H1 (cell line): Measurements from ENCODE around the gene PARP4. TPM values are rescaled to one million over a fixed set of nuclear protein-coding genes. Genes with fewer than 3 reads are reported as not detected.

Experiments
- CTCF ChIA-PET: fragments of 300-600 bp; sonication (Branson Sonifier 250); formaldehyde crosslinking; loops from one replicate; lab custom pipeline; 2021; ENCODE audit not compliant: partially characterized antibody; lab: Charles Lee
- POLR2A ChIA-PET: fragments of 300-600 bp; sonication (Branson Sonifier 250); formaldehyde crosslinking; loops from one replicate; lab custom pipeline; 2021; ENCODE audit warnings: inconsistent platforms; ENCODE audit not compliant: partially characterized antibody; lab: Charles Lee
- DNase-seq, 2 experiments: peaks; one replicate each; pipeline versions ENCODE4 v3.0.0 to v3.0.0-alpha.2; 2010 to 2022; ENCODE audit warnings: low spot score in 2 of 2, low read depth in 1 of 2, mixed read lengths in 1 of 2
- FAIRE-seq: peaks from 2 replicates; lab custom pipeline; 2011; peaks lifted over from hg19 to GRCh38; lab: Jason Lieb, UNC
- H2AFZ ChIP-seq: 2 replicates; pipeline ENCODE4 v1.8.1; 2012; ENCODE audit warnings: low read length, inconsistent platforms
- H2AK5ac ChIP-seq: 2 replicates; pipeline ENCODE4 v1.6.1; 2013; ENCODE audit warnings: low read depth, low read length
- H2BK120ac ChIP-seq: replicated peaks from 2 replicates; pipeline ENCODE3; 2013; ENCODE audit warnings: low read depth, low read length, inconsistent platforms
- H2BK12ac ChIP-seq: 2 replicates; pipeline ENCODE4 v1.6.1; 2013; ENCODE audit warnings: low read depth, low read length
- H2BK15ac ChIP-seq: 2 replicates; pipeline ENCODE4 v1.6.1; 2013; ENCODE audit warnings: low read length
- H2BK20ac ChIP-seq: 2 replicates; pipeline ENCODE4 v1.6.1; 2013; ENCODE audit warnings: low read length
- H2BK5ac ChIP-seq: 2 replicates; pipeline ENCODE4 v1.6.1; 2013; ENCODE audit warnings: low read depth, low read length
- H3K14ac ChIP-seq: 2 replicates; pipeline ENCODE4 v1.6.1; 2013; ENCODE audit warnings: inconsistent platforms; ENCODE audit not compliant: insufficient read length
- H3K18ac ChIP-seq: 2 replicates; pipeline ENCODE4 v1.6.1; 2013; ENCODE audit warnings: low read length; ENCODE audit errors: extremely low read depth
- H3K23ac ChIP-seq: 2 replicates; pipeline ENCODE4 v1.6.1; 2013; ENCODE audit warnings: inconsistent platforms; ENCODE audit not compliant: insufficient read length
- H3K23me2 ChIP-seq: 2 replicates; pipeline ENCODE4 v1.6.1; 2013; ENCODE audit warnings: low read depth, low read length
- H3K27ac ChIP-seq: 2 replicates; pipeline ENCODE4 v1.6.1; 2011; ENCODE audit warnings: low read depth, low read length, inconsistent platforms
- H3K27me3 ChIP-seq, 4 experiments: replicated peaks in 1 of 4; 1 replicate in 1 of 4; 2 replicates in 3 of 4; pipeline versions ENCODE4 v1.6.1 to v1.8.1; 2011 to 2013; ENCODE audit warnings: low read length in 3 of 4, mild to moderate bottlenecking in 3 of 4, inconsistent platforms in 2 of 4, mixed read lengths in 2 of 4, moderate library complexity in 1 of 4; ENCODE audit not compliant: control insufficient read depth in 3 of 4, insufficient read depth in 3 of 4; ENCODE audit errors: extremely low read depth in 1 of 4
- H3K36me3 ChIP-seq, 4 experiments: 2 replicates each; pipeline versions ENCODE4 v1.6.1 to v1.8.1; 2011 to 2013; ENCODE audit warnings: mild to moderate bottlenecking in 4 of 4, low read length in 3 of 4, moderate library complexity in 2 of 4, control low read depth in 1 of 4, inconsistent platforms in 1 of 4; ENCODE audit not compliant: insufficient read depth in 4 of 4, control insufficient read depth in 2 of 4
- H3K4ac ChIP-seq: replicated peaks from 2 replicates; pipeline ENCODE3; 2013; ENCODE audit warnings: low read length, low read depth, mixed read lengths, inconsistent platforms; ENCODE audit not compliant: insufficient read length
- H3K4me1 ChIP-seq, 4 experiments: replicated peaks in 1 of 4; 1 replicate in 1 of 4; 2 replicates in 3 of 4; pipeline versions ENCODE4 v1.6.1 to v1.8.1; 2011 to 2013; ENCODE audit warnings: low read length in 3 of 4, inconsistent platforms in 2 of 4, mixed read lengths in 1 of 4; ENCODE audit not compliant: insufficient read depth in 4 of 4, control insufficient read depth in 3 of 4
- H3K4me2 ChIP-seq, 2 experiments: 2 replicates each; pipeline versions ENCODE4 v1.6.1 to v1.8.1; 2011 to 2013; ENCODE audit warnings: low read depth in 2 of 2, low read length in 2 of 2, control low read depth in 1 of 2, inconsistent platforms in 1 of 2, mild to moderate bottlenecking in 1 of 2; ENCODE audit not compliant: insufficient read depth in 1 of 2
- H3K4me3 ChIP-seq, 4 experiments: fragments of 200-600, 300-600 bp in 1 of 4; sonication (generic), shearing (Covaris generic), sonication (Bioruptor Twin) in 1 of 4; 2 replicates each; pipeline versions ENCODE4 v1.5.1 to v1.8.1; 2011 to 2016; ENCODE audit warnings: low read length in 4 of 4, low read depth in 3 of 4, control low read depth in 2 of 4, inconsistent platforms in 2 of 4, mild to moderate bottlenecking in 2 of 4, mixed read lengths in 1 of 4, moderate library complexity in 1 of 4; ENCODE audit not compliant: insufficient read depth in 2 of 4; ENCODE audit errors: extremely low read depth in 1 of 4
- H3K56ac ChIP-seq: replicated peaks from 2 replicates; pipeline ENCODE3; 2013; ENCODE audit warnings: low read depth, mild to moderate bottlenecking, mixed read lengths, low read length, inconsistent platforms; ENCODE audit not compliant: insufficient read length
- H3K79me1 ChIP-seq: 2 replicates; pipeline ENCODE4 v1.6.1; 2013; ENCODE audit warnings: low read depth, low read length, control low read depth
- H3K79me2 ChIP-seq, 2 experiments: 2 replicates each; pipeline versions ENCODE4 v1.6.1 to v1.8.1; 2012 to 2013; ENCODE audit warnings: low read length in 2 of 2, mild to moderate bottlenecking in 2 of 2, inconsistent platforms in 1 of 2; ENCODE audit not compliant: insufficient read depth in 2 of 2, control insufficient read depth in 1 of 2
- H3K9ac ChIP-seq, 4 experiments: replicated peaks in 1 of 4; 1 replicate in 1 of 4; 2 replicates in 3 of 4; pipeline versions ENCODE4 v1.6.1 to v1.8.1; 2011 to 2013; ENCODE audit warnings: low read depth in 3 of 4, low read length in 3 of 4, control low read depth in 2 of 4, mild to moderate bottlenecking in 2 of 4, moderate library complexity in 2 of 4, inconsistent platforms in 1 of 4; ENCODE audit errors: extremely low read depth in 1 of 4
- H3K9me3 ChIP-seq, 2 experiments: 2 replicates each; pipeline versions ENCODE4 v1.6.1 to v1.8.1; 2012 to 2013; ENCODE audit warnings: mild to moderate bottlenecking in 2 of 2, moderate library complexity in 2 of 2, control low read depth in 1 of 2, inconsistent platforms in 1 of 2, low read depth in 1 of 2, low read length in 1 of 2, mixed read lengths in 1 of 2; ENCODE audit not compliant: insufficient read depth in 2 of 2
- H4K20me1 ChIP-seq, 2 experiments: replicated peaks in 1 of 2; 2 replicates each; pipeline versions ENCODE3 to v1.8.1; 2011 to 2013; ENCODE audit warnings: inconsistent platforms in 2 of 2, low read length in 2 of 2, mild to moderate bottlenecking in 1 of 2; ENCODE audit not compliant: insufficient read depth in 2 of 2, control insufficient read depth in 1 of 2
- H4K5ac ChIP-seq: 2 replicates; pipeline ENCODE4 v1.6.1; 2013; ENCODE audit warnings: low read length, low read depth, mixed read lengths, inconsistent platforms; ENCODE audit not compliant: insufficient read length
- H4K8ac ChIP-seq: 2 replicates; pipeline ENCODE4 v1.8.0; 2013; ENCODE audit warnings: mild to moderate bottlenecking, moderate library complexity, low read length, inconsistent platforms; ENCODE audit not compliant: insufficient read depth; ENCODE audit errors: extremely low read depth
- H4K91ac ChIP-seq: replicated peaks from 2 replicates; pipeline ENCODE3; 2013; ENCODE audit warnings: low read length, mixed read lengths, inconsistent platforms; ENCODE audit not compliant: insufficient read length
- POLR2A ChIP-seq, 2 experiments: IDR thresholded peaks; 1 replicate in 1 of 2; 2 replicates in 1 of 2; pipeline ENCODE4 v1.6.1; 2011; ENCODE audit warnings: low read depth in 2 of 2, low read length in 2 of 2, mild to moderate bottlenecking in 2 of 2; ENCODE audit errors: control extremely low read depth in 1 of 2
- SP4 ChIP-seq: IDR thresholded peaks from 2 replicates; pipeline ENCODE4 v1.6.1; 2012; ENCODE audit warnings: low read length, inconsistent platforms
- TEAD4 ChIP-seq: IDR thresholded peaks from 2 replicates; pipeline ENCODE4 v1.6.1; 2012; ENCODE audit warnings: low read depth, low read length, inconsistent platforms, mixed read lengths
- WGBS, 2 experiments: shearing (Covaris generic) in 1 of 2; methylation state at CpG; one replicate each; pipeline versions ENCODE4 v1.1.6 to v1.1.7; 2013 to 2015; ENCODE audit warnings: low lambda C conversion rate in 2 of 2, mixed read lengths in 2 of 2, inconsistent platforms in 1 of 2, low coverage in 1 of 2, missing lambda C conversion rate in 1 of 2; ENCODE audit not compliant: insufficient replicate concordance in 2 of 2, insufficient coverage in 1 of 2, insufficient read length in 1 of 2; ENCODE audit errors: extremely low coverage in 1 of 2, missing lambda C conversion rate in 1 of 2; 5-methylcytosine and 5-hydroxymethylcytosine counted together
- polyA plus RNA-seq, 7 experiments: library from polyadenylated mRNA; depleted of rRNA in 3 of 7; stranded (reverse) in 5 of 7; unstranded in 2 of 7; fragments of >200 nt in 5 of 7; fragments of 200-250 nt in 2 of 7; gene quantifications; 1 replicate in 5 of 7; 2 replicates in 1 of 7; 4 replicates in 1 of 7; pipeline versions ENCODE4 v1.2.1 to v1.2.3, GENCODE V29; 2011 to 2013; ENCODE audit warnings: missing spikeins in 2 of 7, mixed read lengths in 2 of 7
- total RNA-seq: library from RNA; stranded (reverse); fragmentation: NEBNext Ultra II Directional; extraction: Animal tissue kit (Norgen Biotek cat#: 25700); gene quantifications from 2 replicates; pipeline ENCODE4 v1.2.1, GENCODE V29; 2021

The PARP4 gene
- total and polyA plus RNA-seq, 2 of the 8 experiments (the other 6 are each of a cell fraction or from before 2014, with no cell fraction given): 22.2 to 40.3 TPM

- no peak overlapping the region for H3K27ac ChIP-seq
- H3K36me3 ChIP-seq: no peaks in the 10 kb centered on the region
- CTCF ChIA-PET: no interaction called here
- no peak overlapping the region for H2BK20ac ChIP-seq
- POLR2A ChIA-PET: no interaction called here
- no peak overlapping the region for H3K4me2 ChIP-seq
- no peaks in the 10 kb centered on the region for H3K23me2 ChIP-seq
- no peak overlapping the region for H3K56ac ChIP-seq
- no peak overlapping the region for H2AK5ac ChIP-seq
- no peak overlapping the region for H2AFZ ChIP-seq
- no peak overlapping the region for H3K4ac ChIP-seq
- no peak overlapping the region for H2BK120ac ChIP-seq
- H2BK15ac ChIP-seq: no peak overlapping the region
- no peak overlapping the region for H2BK12ac ChIP-seq
- no peak overlapping the region for H3K14ac ChIP-seq
- no peaks in the 10 kb centered on the region for H3K4me1 ChIP-seq
- no peak overlapping the region for H3K4me3 ChIP-seq
- WGBS, 2 experiments: 98% methylated on average over 2 of the region's 2 CpGs; no CpG with 5 or more reads in 1 of the 2 experiments
- H3K9me3 ChIP-seq: no peaks in the 10 kb centered on the region; a peak in 1 of 4 replicates
- no peak overlapping the region for H4K91ac ChIP-seq
- DNase-seq (no peak), FAIRE-seq (no peak)
- H4K8ac ChIP-seq: no peak overlapping the region
- no peak overlapping the region for H3K9ac ChIP-seq
- no peak for TF ChIP-seq SP4
- no peak for TF ChIP-seq POLR2A (IDR thresholded peaks at IDR 0.05; ENCODE audit: control extremely low read depth in 1 of 2, low read depth in 2 of 2, low read length in 2 of 2)
- TF ChIP-seq TEAD4: no peak
- H4K20me1 ChIP-seq: no peaks in the 10 kb centered on the region
- no peaks in the 10 kb centered on the region for H3K27me3 ChIP-seq
- H2BK5ac ChIP-seq: no peak overlapping the region
- H3K79me2 ChIP-seq: no peaks in the 10 kb centered on the region
- H3K79me1 ChIP-seq: no peaks in the 10 kb centered on the region
- H4K5ac ChIP-seq: no peak overlapping the region
- H3K18ac ChIP-seq: no peak overlapping the region
- H3K23ac ChIP-seq: no peak overlapping the region
Observed at GRCh38 chr13:24396821-24397220, 115.8 kb downstream of the PARP4 start.
